ENCODE data around the gene AMER3.
"Not testable (repeated sequence)": the region's sequence is repeated elsewhere in the genome, so short reads cannot be mapped to it uniquely, and the experiment has no call there.

AMER3 gene

DNA sequence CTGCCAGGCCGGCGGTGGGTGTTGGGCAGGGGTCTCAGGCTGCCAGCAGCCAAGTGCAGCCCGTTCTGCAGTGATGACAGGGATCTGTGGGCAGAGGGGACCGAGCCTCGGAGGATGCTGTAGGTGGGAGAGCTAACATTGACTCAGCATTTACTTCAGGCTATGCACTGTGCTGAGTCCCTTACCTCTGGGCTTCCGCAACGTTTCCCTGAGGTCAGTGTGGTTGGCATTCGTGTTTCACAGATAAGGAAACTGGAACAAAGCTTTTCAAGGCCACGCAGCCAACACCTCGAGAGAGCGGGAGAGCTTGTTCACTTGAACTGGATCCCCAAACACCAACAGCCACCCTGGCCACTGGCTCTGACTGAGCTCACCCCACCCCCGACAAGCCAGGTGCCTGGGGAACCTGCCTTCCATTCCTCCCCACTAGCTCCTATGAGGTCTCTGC is 27.3 kb upstream of the AMER3 start:
- Histone ChIP-seq H3K4me2 (peak overlapping the region; percentile 76 to 92 (median 82)), H3K9ac (peak overlapping the region in 9 of 11 experiments; percentile 38 to 73 (median 53); a peak in 15 of 22 replicates), H3K27ac (peak overlapping the region in 10 of 11 experiments; percentile 31 to 72 (median 60); a peak in 17 of 22 replicates), H3K9me3 (replicated peaks in 1 of 11) (peaks cover 0 to 8% (median 6%) of the 10 kb centered on the region in 11 experiments; a peak in 7 of 22 replicates), H4K20me1 (no peaks in the 10 kb centered on the region), H3K36me3 (no peaks in the 10 kb centered on the region), H3K4me1 (peaks cover 9 to 31% (median 23%) of the 10 kb centered on the region in 10 experiments), H3K4me3 (peak overlapping the region; percentile 45 to 70 (median 60); a peak in 19 of 20 replicates), H3K27me3 (no peaks in the 10 kb centered on the region)
- TF ChIP-seq Cebpa-rat (IDR thresholded peaks at IDR 0.05), result no peak

DNA sequence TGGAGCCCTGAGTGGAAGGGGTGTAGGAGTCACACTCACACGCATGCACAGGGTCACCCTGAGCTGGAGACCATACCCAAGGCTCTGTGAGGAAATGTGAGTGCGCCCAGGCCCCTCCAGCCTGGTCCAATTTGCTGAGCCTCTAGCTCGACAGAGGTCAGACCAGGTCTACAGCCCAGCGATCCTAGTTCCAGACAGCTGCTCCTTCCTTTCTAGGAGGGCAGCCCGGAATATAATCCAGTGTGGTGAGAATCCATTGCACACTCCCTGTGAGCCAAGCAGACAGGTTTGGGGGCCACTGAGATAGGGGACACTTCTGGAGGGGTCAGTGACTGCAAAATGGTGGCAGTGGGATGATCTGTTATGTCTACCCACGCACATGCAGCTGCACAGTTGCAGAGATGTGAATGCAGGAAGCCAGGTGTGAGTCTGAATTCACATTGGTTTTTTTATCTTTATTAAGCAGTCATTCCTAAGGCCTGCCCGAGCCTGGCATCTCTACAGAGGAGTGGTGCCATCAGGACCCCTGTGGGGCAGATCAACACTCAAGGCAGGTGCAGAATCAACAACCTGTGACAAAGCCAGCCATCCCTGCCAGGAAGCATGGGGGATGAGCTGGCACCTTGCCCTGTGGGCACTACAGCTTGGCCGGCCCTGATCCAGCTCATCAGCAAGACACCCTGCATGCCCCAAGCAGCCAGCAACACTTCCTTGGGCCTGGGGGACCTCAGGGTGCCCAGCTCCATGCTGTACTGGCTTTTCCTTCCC is 26.6 kb upstream of the AMER3 start, which contains the start of gene GPR148:
Gene GPR148, plus strand, starts transcription at position 522 of the 768 bp plus-strand sequence. Its CDS starts 82 bp downstream, at position 604.
- peak within 1 kb of the TSS; percentile 45 to 70 (median 60); a peak in 19 of 20 replicates for H3K4me3 ChIP-seq
- H3K27me3 ChIP-seq, result no peaks in the 10 kb centered on the region
- peak within 1 kb of the TSS in 9 of 11 experiments; percentile 38 to 73 (median 53); a peak in 15 of 22 replicates for H3K9ac ChIP-seq
- no peaks in the 10 kb centered on the region for H3K36me3 ChIP-seq
- peak within 1 kb of the TSS in 10 of 11 experiments; percentile 31 to 72 (median 60); a peak in 17 of 22 replicates for H3K27ac ChIP-seq
- no peak for TF ChIP-seq Cebpa-rat (IDR thresholded peaks at IDR 0.05)
- H3K4me1 ChIP-seq, result peaks cover 9 to 31% (median 23%) of the 10 kb centered on the region in 10 experiments
- H3K9me3 ChIP-seq (replicated peaks in 1 of 11), result peaks cover 0 to 5% (median 4%) of the 10 kb centered on the region in 11 experiments; a peak in 6 of 22 replicates
- peak within 1 kb of the TSS; percentile 76 to 92 (median 82) for H3K4me2 ChIP-seq
- no peaks in the 10 kb centered on the region for H4K20me1 ChIP-seq

DNA sequence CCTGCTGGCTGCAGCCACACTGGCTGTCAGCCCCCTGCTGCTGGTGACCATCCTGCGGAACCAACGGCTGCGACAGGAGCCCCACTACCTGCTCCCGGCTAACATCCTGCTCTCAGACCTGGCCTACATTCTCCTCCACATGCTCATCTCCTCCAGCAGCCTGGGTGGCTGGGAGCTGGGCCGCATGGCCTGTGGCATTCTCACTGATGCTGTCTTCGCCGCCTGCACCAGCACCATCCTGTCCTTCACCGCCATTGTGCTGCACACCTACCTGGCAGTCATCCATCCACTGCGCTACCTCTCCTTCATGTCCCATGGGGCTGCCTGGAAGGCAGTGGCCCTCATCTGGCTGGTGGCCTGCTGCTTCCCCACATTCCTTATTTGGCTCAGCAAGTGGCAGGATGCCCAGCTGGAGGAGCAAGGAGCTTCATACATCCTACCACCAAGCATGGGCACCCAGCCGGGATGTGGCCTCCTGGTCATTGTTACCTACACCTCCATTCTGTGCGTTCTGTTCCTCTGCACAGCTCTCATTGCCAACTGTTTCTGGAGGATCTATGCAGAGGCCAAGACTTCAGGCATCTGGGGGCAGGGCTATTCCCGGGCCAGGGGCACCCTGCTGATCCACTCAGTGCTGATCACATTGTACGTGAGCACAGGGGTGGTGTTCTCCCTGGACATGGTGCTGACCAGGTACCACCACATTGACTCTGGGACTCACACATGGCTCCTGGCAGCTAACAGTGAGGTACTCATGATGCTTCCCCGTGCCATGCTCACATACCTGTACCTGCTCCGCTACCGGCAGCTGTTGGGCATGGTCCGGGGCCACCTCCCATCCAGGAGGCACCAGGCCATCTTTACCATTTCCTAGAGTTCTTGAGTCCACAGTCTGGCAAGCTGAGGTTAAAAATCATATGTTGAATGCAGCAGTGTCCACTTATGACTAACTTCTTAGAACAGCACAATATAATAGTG is 25.7 kb upstream of the AMER3 start:
- Histone ChIP-seq H3K36me3 (no peaks in the 10 kb centered on the region), H3K27ac (no peak overlapping the region), H3K9ac (no peak overlapping the region), H3K4me3 (no peak overlapping the region), H3K27me3 (no peaks in the 10 kb centered on the region), H3K4me1 (peaks cover 9 to 31% (median 23%) of the 10 kb centered on the region in 10 experiments), H4K20me1 (no peaks in the 10 kb centered on the region), H3K4me2 (peak overlapping the region in 5 of 11 experiments; percentile 76 to 85 (median 82); a peak in 6 of 22 replicates), H3K9me3 (replicated peaks in 1 of 11) (no peaks in the 10 kb centered on the region; a peak in 1 of 22 replicates)
- TF ChIP-seq Cebpa-rat (IDR thresholded peaks at IDR 0.05), result no peak

DNA sequence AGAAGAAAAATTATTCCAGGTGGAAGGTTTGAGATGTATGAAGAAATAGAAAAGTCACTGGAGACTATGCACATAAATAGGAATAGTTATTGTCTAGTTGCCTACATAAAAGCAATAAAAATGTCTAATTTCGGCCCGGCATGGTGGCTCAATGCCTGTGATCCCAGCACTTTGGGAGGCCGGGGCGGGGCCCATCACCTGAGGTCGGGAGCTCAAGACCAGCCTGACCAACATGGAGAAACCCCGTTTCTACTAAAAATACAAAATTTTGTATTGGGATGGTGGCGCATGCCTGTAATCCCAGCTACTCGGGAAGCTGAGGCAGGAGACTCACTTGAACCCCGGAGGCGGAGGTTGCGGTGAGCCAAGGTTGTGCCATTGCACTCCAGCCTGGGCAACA is 23.1 kb upstream of the AMER3 start:
- H3K27me3 ChIP-seq; H3K27ac ChIP-seq; H3K9me3 ChIP-seq (replicated peaks in 1 of 11); H3K36me3 ChIP-seq; H3K4me2 ChIP-seq; H4K20me1 ChIP-seq; H3K9ac ChIP-seq; H3K4me3 ChIP-seq: not testable (repeated sequence)
- H3K4me1 ChIP-seq, result peaks cover 0 to 21% (median 12%) of the 10 kb centered on the region in 10 experiments; a peak in 14 of 20 replicates

DNA sequence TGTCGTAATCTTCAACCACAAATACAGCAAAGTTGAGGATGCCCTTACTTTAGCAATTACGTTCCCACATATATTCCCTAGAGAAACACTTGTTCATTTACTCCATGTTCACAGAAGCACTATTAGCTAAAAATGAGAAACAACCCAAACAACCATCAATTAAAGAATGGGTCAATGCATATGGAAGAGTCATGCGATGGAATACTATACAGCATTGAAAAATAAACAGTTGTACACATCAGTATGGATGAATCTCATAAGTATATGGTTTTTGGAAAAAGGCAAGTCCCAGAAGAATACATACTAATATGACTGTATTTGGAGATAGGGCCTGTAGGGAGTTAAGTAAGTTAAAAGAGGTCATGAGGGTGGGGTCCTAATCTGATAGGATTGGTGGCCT is 20.1 kb upstream of the AMER3 start:
- TF ChIP-seq Cebpa-rat (IDR thresholded peaks at IDR 0.05), result no peak
- H3K9ac ChIP-seq, result no peak overlapping the region
- no peaks in the 10 kb centered on the region for H3K4me1 ChIP-seq
- H3K27ac ChIP-seq, result no peak overlapping the region
- no peaks in the 10 kb centered on the region for H3K36me3 ChIP-seq
- H3K4me2 ChIP-seq, result no peak overlapping the region
- no peak overlapping the region for H3K4me3 ChIP-seq
- H4K20me1 ChIP-seq, result no peaks in the 10 kb centered on the region
- H3K27me3 ChIP-seq, result no peaks in the 10 kb centered on the region
- 0 out of 22 replicates have a peak, but pooled peaks cover 0 to 4% (median 0%) of the 10 kb centered on the region in 11 experiments for H3K9me3 ChIP-seq (replicated peaks in 1 of 11)

DNA sequence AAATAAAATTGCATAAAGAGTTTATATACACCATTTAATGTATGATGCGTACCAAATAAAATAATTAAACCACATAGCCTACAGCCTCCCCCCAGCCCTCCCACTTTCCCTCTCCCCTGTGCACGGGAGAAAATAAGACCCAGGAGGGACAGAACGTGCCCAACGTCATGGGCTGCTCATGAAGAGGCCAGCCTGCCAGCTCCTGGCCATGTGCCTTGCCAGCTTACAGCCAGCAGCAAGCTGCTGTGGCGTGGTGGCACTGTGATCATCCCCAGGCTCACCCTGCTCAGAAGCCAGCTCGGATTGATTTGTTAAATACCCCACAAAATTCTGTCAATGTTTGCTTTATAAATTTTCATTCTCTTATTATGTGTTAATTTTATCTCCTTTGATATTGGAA is 18.9 kb upstream of the AMER3 start:
- no peaks in the 10 kb centered on the region for H3K36me3 ChIP-seq
- peaks cover 0 to 11% (median 2%) of the 10 kb centered on the region in 10 experiments; a peak in 10 of 20 replicates for H3K4me1 ChIP-seq
- 0 out of 22 replicates have a peak, but pooled peaks cover 0 to 4% (median 0%) of the 10 kb centered on the region in 11 experiments for H3K9me3 ChIP-seq (replicated peaks in 1 of 11)
- H3K27me3 ChIP-seq, result no peaks in the 10 kb centered on the region
- TF ChIP-seq Cebpa-rat (IDR thresholded peaks at IDR 0.05), result no peak
- no peak overlapping the region for H3K27ac ChIP-seq
- H3K4me2 ChIP-seq, result no peak overlapping the region
- no peak overlapping the region for H3K9ac ChIP-seq
- no peaks in the 10 kb centered on the region for H4K20me1 ChIP-seq
- H3K4me3 ChIP-seq, result no peak overlapping the region

DNA sequence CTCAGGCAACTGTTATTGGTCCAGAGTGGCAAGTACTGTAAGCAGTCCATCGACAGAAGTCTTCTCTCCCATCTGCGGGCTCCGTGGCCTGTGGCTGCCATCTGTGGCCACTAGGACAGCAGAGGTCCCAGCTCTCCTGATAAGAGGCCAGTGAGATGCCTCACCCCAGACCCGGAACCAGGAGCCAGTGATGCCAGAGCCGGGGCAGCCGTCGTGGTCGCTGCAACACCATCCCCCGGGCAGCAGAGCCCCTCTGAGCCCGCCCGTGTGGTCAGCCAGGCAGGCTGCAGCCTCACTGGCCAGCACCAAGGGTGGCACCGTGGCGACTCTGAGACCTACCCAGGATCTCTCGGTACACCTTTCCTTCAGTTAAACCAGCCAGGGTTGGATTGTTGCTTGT is 17.7 kb upstream of the AMER3 start:
- Histone ChIP-seq H4K20me1 (no peaks in the 10 kb centered on the region), H3K9ac (no peak overlapping the region), H3K4me1 (peaks cover 0 to 20% (median 5%) of the 10 kb centered on the region in 10 experiments; a peak in 10 of 20 replicates), H3K36me3 (no peaks in the 10 kb centered on the region), H3K27ac (no peak overlapping the region), H3K9me3 (replicated peaks in 1 of 11) (0 out of 22 replicates have a peak, but pooled peaks cover 0 to 4% (median 0%) of the 10 kb centered on the region in 11 experiments), H3K4me2 (no peak overlapping the region), H3K4me3 (no peak overlapping the region), H3K27me3 (no peaks in the 10 kb centered on the region)
- no peak for TF ChIP-seq Cebpa-rat (IDR thresholded peaks at IDR 0.05)

DNA sequence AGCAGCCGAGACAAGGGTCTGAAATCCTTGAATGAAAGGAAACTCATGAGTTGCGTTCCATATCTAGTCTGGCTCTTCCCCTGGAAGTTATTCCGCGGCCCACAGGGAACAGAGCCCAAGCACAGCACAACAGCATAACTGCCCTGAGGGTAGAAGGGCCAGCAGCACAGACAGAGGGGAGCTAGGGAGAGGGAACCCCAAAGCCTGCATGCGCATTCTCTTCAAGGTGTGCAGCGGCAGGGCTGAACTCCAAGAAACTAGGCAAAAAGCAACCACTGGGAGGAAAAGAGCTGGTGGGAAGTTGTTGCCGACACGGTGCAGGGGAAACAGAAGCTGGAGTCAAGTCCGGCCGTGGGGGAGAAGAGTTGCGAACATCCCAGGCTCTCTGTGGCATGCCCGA is 14.7 kb upstream of the AMER3 start:
- Histone ChIP-seq H3K9ac (no peak overlapping the region), H3K9me3 (replicated peaks in 1 of 11) (peaks cover 0 to 7% (median 0%) of the 10 kb centered on the region in 11 experiments; a peak in 5 of 22 replicates), H3K4me1 (peaks cover 0 to 24% (median 5%) of the 10 kb centered on the region in 10 experiments; a peak in 10 of 20 replicates), H3K4me2 (peak overlapping the region in 5 of 11 experiments; percentile 25 to 48 (median 36); a peak in 7 of 22 replicates), H3K4me3 (no peak overlapping the region), H3K27ac (no peak overlapping the region), H3K36me3 (no peaks in the 10 kb centered on the region), H3K27me3 (no peaks in the 10 kb centered on the region), H4K20me1 (no peaks in the 10 kb centered on the region)
- no peak for TF ChIP-seq Cebpa-rat (IDR thresholded peaks at IDR 0.05)
